Urinary bladder (tissue), 4 donors: ENCODE data around the gene OPRM1. TPM values are rescaled to one million over a fixed set of nuclear protein-coding genes. Genes with fewer than 3 reads are reported as not detected.
"Not testable (repeated sequence)": the region's sequence is repeated elsewhere in the genome, so short reads cannot be mapped to it uniquely, and the experiment has no call there.

ENCODE experiments used
- DNase-seq: peaks from one replicate; pipeline ENCODE4 v3.0.0-alpha.2; 2015; ENCODE audit errors: extremely low spot score
- H3K27ac ChIP-seq: one replicate; pipeline ENCODE4 v1.5.1; 2013; ENCODE audit warnings: low read depth, mild to moderate bottlenecking, moderate library complexity
- H3K36me3 ChIP-seq: one replicate; pipeline ENCODE4 v1.6.1; 2013; ENCODE audit warnings: mild to moderate bottlenecking, moderate library complexity; ENCODE audit not compliant: insufficient read depth
- H3K4me1 ChIP-seq: one replicate; pipeline ENCODE4 v1.6.1; 2013; ENCODE audit warnings: mild to moderate bottlenecking, moderate library complexity; ENCODE audit not compliant: insufficient read depth
- H3K4me3 ChIP-seq: one replicate; pipeline ENCODE4 v1.5.1; 2013; ENCODE audit warnings: low read depth, low read length
- WGBS: extraction: QIAGEN DNeasy Blood & Tissue Kit; methylation state at CpG from one replicate; pipeline ENCODE4 v1.1.7; 2013; 5-methylcytosine and 5-hydroxymethylcytosine counted together
- polyA plus RNA-seq: library from polyadenylated mRNA; stranded (reverse); fragments of 200-250 nt; gene quantifications from one replicate; pipeline ENCODE4 v1.2.3, GENCODE V29; 2013
- total RNA-seq: library from RNA; depleted of rRNA; stranded (reverse); fragments of >200 nt; gene quantifications from one replicate; pipeline ENCODE4 v1.2.3, GENCODE V29; 2014
- donor health status: healthy with polysubstance abuse.
- donor health status: healthy.

Gene OPRM1
- total and polyA plus RNA-seq, 2 donors, result 0.09 to 1.2 TPM

GRCh38 chr6:154057098-154057497, 18.1 kb downstream of the OPRM1 start:
- Histone ChIP-seq H3K27ac (no peak overlapping the region), H3K4me1 (no peaks in the 10 kb centered on the region), H3K4me3 (no peak overlapping the region), H3K36me3 (peaks cover 1% of the 10 kb centered on the region)
- WGBS, result 30% methylated on average over 1 of the region's 1 CpG
- no peak for DNase-seq

GRCh38 chr6:154058963-154059680, 20.1 kb downstream of the OPRM1 start:
- Histone ChIP-seq H3K4me1 (no peaks in the 10 kb centered on the region), H3K4me3 (no peak overlapping the region), H3K27ac (no peak overlapping the region), H3K36me3 (peaks cover 1% of the 10 kb centered on the region)
- WGBS, result 80% methylated on average over 4 of the region's 4 CpGs
- DNase-seq, result no peak

- H3K27ac ChIP-seq, result no peak overlapping the region
- 75% methylated on average over 3 of the region's 3 CpGs for WGBS
- H3K36me3 ChIP-seq, result peaks cover 1% of the 10 kb centered on the region
- no peaks in the 10 kb centered on the region for H3K4me1 ChIP-seq
- no peak for DNase-seq
- H3K4me3 ChIP-seq, result no peak overlapping the region
Observed at GRCh38 chr6:154060076-154060475, 21.0 kb downstream of the OPRM1 start.

GRCh38 chr6:154070041-154070440, 31.0 kb downstream of the OPRM1 start:
- no peak for DNase-seq
- Histone ChIP-seq H3K4me1 (no peaks in the 10 kb centered on the region), H3K36me3 (no peaks in the 10 kb centered on the region), H3K27ac (no peak overlapping the region), H3K4me3 (no peak overlapping the region)
- 68% methylated on average over 2 of the region's 2 CpGs for WGBS

GRCh38 chr6:154070657-154071056, 31.6 kb downstream of the OPRM1 start:
- H3K4me3 ChIP-seq, result no peak overlapping the region
- no peaks in the 10 kb centered on the region for H3K4me1 ChIP-seq
- DNase-seq, result no peak
- 77% methylated on average over 1 of the region's 1 CpG for WGBS
- no peak overlapping the region for H3K27ac ChIP-seq
- no peaks in the 10 kb centered on the region for H3K36me3 ChIP-seq

GRCh38 chr6:154071236-154071635, 32.2 kb downstream of the OPRM1 start:
- 67% methylated on average over 1 of the region's 1 CpG for WGBS
- DNase-seq, result no peak
- no peaks in the 10 kb centered on the region for H3K36me3 ChIP-seq
- no peak overlapping the region for H3K27ac ChIP-seq
- no peak overlapping the region for H3K4me3 ChIP-seq
- no peaks in the 10 kb centered on the region for H3K4me1 ChIP-seq

- WGBS, result 76% methylated on average over 1 of the region's 1 CpG
- Histone ChIP-seq H3K36me3 (no peaks in the 10 kb centered on the region), H3K4me3 (no peak overlapping the region), H3K27ac (no peak overlapping the region), H3K4me1 (no peaks in the 10 kb centered on the region)
- no peak for DNase-seq
Observed at GRCh38 chr6:154071711-154072110, 32.7 kb downstream of the OPRM1 start.

GRCh38 chr6:154078596-154078995, 39.6 kb downstream of the OPRM1 start:
- not testable (repeated sequence) for H3K4me1 ChIP-seq, H3K27ac ChIP-seq, H3K4me3 ChIP-seq, H3K36me3 ChIP-seq, DNase-seq
- 92% methylated on average over 2 of the region's 2 CpGs for WGBS

- DNase-seq, result no peak
- WGBS, result 50% methylated on average over 8 of the region's 8 CpGs
- Histone ChIP-seq H3K27ac (no peak overlapping the region), H3K4me3 (no peak overlapping the region), H3K4me1 (no peaks in the 10 kb centered on the region), H3K36me3 (no peaks in the 10 kb centered on the region)
Observed at GRCh38 chr6:154080461-154081189, 41.6 kb downstream of the OPRM1 start.

- H3K4me3 ChIP-seq, result no peak overlapping the region
- H3K36me3 ChIP-seq, result no peaks in the 10 kb centered on the region
- WGBS, result 47% methylated on average over 3 of the region's 3 CpGs
- no peak overlapping the region for H3K27ac ChIP-seq
- DNase-seq, result no peak
- H3K4me1 ChIP-seq, result no peaks in the 10 kb centered on the region
Observed at GRCh38 chr6:154086510-154086909, 47.5 kb downstream of the OPRM1 start.

- H3K27ac ChIP-seq, result no peak overlapping the region
- DNase-seq, result no peak
- 62% methylated on average over 5 of the region's 5 CpGs for WGBS
Observed at GRCh38 chr6:154092326-154092962, 53.4 kb downstream of the OPRM1 start.

GRCh38 chr6:154093231-154094044, 54.4 kb downstream of the OPRM1 start:
- peak; percentile 41 for DNase-seq
- no peak overlapping the region for H3K4me3 ChIP-seq
- no peaks in the 10 kb centered on the region for H3K36me3 ChIP-seq
- H3K4me1 ChIP-seq, result no peaks in the 10 kb centered on the region
- 63% methylated on average over 8 of the region's 8 CpGs for WGBS
- H3K27ac ChIP-seq, result no peak overlapping the region

More at GRCh38 chr6:154092326-154092962, 53.4 kb downstream of the OPRM1 start:
- H3K36me3 ChIP-seq, result no peaks in the 10 kb centered on the region
- H3K4me3 ChIP-seq, result no peak overlapping the region
- no peaks in the 10 kb centered on the region for H3K4me1 ChIP-seq

GRCh38 chr6:154095571-154095970, 56.5 kb downstream of the OPRM1 start:
- no peaks in the 10 kb centered on the region for H3K4me1 ChIP-seq
- DNase-seq, result no peak
- WGBS, result 67% methylated on average over 5 of the region's 5 CpGs
- H3K4me3 ChIP-seq, result no peak overlapping the region
- H3K36me3 ChIP-seq, result no peaks in the 10 kb centered on the region
- no peak overlapping the region for H3K27ac ChIP-seq
